C4-2B (cell line): ENCODE measurements around the gene CNTN4.

Experiments used
- ZFX ChIP-seq: fragments of 450-650 bp; IDR thresholded peaks from 2 replicates; pipeline ENCODE4 v1.6.1; 2017
- TF ChIP-seq, protein P1 (sequence below): fragments of 450-650 bp; conservative IDR thresholded peaks from 2 replicates; pipeline ENCODE4 v1.5.1; 2017; ENCODE audit warnings: mild to moderate bottlenecking

GRCh38 chr3:2137651-2138050 is 39.0 kb downstream of the CNTN4 start:
- TF ChIP-seq, protein P1, sequence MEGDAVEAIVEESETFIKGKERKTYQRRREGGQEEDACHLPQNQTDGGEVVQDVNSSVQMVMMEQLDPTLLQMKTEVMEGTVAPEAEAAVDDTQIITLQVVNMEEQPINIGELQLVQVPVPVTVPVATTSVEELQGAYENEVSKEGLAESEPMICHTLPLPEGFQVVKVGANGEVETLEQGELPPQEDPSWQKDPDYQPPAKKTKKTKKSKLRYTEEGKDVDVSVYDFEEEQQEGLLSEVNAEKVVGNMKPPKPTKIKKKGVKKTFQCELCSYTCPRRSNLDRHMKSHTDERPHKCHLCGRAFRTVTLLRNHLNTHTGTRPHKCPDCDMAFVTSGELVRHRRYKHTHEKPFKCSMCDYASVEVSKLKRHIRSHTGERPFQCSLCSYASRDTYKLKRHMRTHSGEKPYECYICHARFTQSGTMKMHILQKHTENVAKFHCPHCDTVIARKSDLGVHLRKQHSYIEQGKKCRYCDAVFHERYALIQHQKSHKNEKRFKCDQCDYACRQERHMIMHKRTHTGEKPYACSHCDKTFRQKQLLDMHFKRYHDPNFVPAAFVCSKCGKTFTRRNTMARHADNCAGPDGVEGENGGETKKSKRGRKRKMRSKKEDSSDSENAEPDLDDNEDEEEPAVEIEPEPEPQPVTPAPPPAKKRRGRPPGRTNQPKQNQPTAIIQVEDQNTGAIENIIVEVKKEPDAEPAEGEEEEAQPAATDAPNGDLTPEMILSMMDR = no peak
- TF ChIP-seq ZFX = no peak
